ENCODE data around the gene SNX1.
A peak's percentile ranks its signal among the peaks of the same experiment; 100 is the strongest.

Gene SNX1

GRCh38 chr15:64148581-64148980 lies 52.8 kb downstream of the SNX1 start:
- DNase-seq, result no peak

GRCh38 chr15:64149424-64149823 lies 53.6 kb downstream of the SNX1 start:
- peak; percentile 62 for DNase-seq

- no peak for DNase-seq
These were observed 54.3 kb downstream of the SNX1 start for GRCh38 chr15:64149893-64150578.

- DNase-seq, result no peak
These were observed 56.1 kb downstream of the SNX1 start, which contains the start of gene SNX22 for GRCh38 chr15:64151727-64152506. TSS of gene SNX22 (plus strand) at chr15:64151731. CDS start at chr15:64151776, 45 bp downstream.

- DNase-seq, result peak; percentile 1
These were observed 57.0 kb downstream of the SNX1 start for GRCh38 chr15:64152507-64153387.

- DNase-seq, result peak; percentile 82
These were observed 57.9 kb downstream of the SNX1 start for GRCh38 chr15:64153480-64154367.

GRCh38 chr15:64155802-64156651 lies 60.2 kb downstream of the SNX1 start:
- no peak for DNase-seq

GRCh38 chr15:64156652-64157331 lies 61.0 kb downstream of the SNX1 start:
- no peak for DNase-seq

- no peak for DNase-seq
These were observed 61.9 kb downstream of the SNX1 start for GRCh38 chr15:64157599-64158125.

GRCh38 chr15:64158363-64159134 lies 62.8 kb downstream of the SNX1 start:
- no peak for DNase-seq

- no peak for DNase-seq
These were observed 66.1 kb downstream of the SNX1 start for GRCh38 chr15:64161688-64162477.

GRCh38 chr15:64162478-64162868 lies 66.7 kb downstream of the SNX1 start:
- no peak for DNase-seq

- peak; percentile 100 for DNase-seq
These were observed 67.3 kb downstream of the SNX1 start, which contains the start of gene PPIB for GRCh38 chr15:64162869-64163658. TSS of gene PPIB (minus strand) at chr15:64163022. CDS start at chr15:64162986, 36 bp downstream.

GRCh38 chr15:64163659-64164362 lies 68.0 kb downstream of the SNX1 start:
- DNase-seq, result no peak

- no peak for DNase-seq
These were observed 68.7 kb downstream of the SNX1 start for GRCh38 chr15:64164436-64164835.

GRCh38 chr15:64166102-64166890 lies 70.5 kb downstream of the SNX1 start:
- DNase-seq, result no peak

Data from NCI-H226 (cell line).